MCF 10A (cell line): ENCODE measurements around the gene DUSP16. TPM values are rescaled to one million over a fixed set of nuclear protein-coding genes. Genes with fewer than 3 reads are reported as not detected.
"Not testable (repeated sequence)": the region's sequence is repeated elsewhere in the genome, so short reads cannot be mapped to it uniquely, and the experiment has no call there.

Source experiments
- BruUV-seq: library from RNA; stranded (reverse); fragments of 400-500 nt; replicated peaks from 2 replicates; lab custom pipeline; 2021; lab: Mats Ljungman, UMichigan
- CTCF ChIA-PET: fragments of 300-600 bp; sonication (Branson Sonifier 250); formaldehyde crosslinking; extraction: SDS; loops from one replicate; lab custom pipeline; 2021; ENCODE audit warnings: antibody characterized with exemption, inconsistent platforms; lab: Yijun Ruan, JAX
- POLR2A ChIA-PET: fragments of 300-600, 350-650 bp; sonication (Branson Sonifier 250); formaldehyde crosslinking; extraction: SDS; loops from one replicate; lab custom pipeline; 2020; ENCODE audit warnings: antibody characterized with exemption, inconsistent platforms; lab: Yijun Ruan, JAX
- DNase-seq: peaks from one replicate; pipeline ENCODE4 v3.0.0-alpha.2; 2018; ENCODE audit not compliant: unreplicated experiment
- H3K27ac Mint-ChIP-seq: one replicate; pipeline ENCODE4 v1.8.0; 2022; ENCODE audit warnings: mild to moderate bottlenecking, low read depth, mixed read lengths; ENCODE audit not compliant: unreplicated experiment
- H3K27me3 Mint-ChIP-seq: one replicate; pipeline ENCODE4 v1.8.0; 2022; ENCODE audit warnings: mixed read lengths; ENCODE audit not compliant: insufficient read depth, unreplicated experiment
- H3K36me3 Mint-ChIP-seq: one replicate; pipeline ENCODE4 v1.8.0; 2022; ENCODE audit warnings: mild to moderate bottlenecking, moderate library complexity, mixed read lengths; ENCODE audit not compliant: insufficient read depth, unreplicated experiment
- H3K4me1 Mint-ChIP-seq: one replicate; pipeline ENCODE4 v1.8.0; 2022; ENCODE audit warnings: mixed read lengths; ENCODE audit not compliant: insufficient read depth, unreplicated experiment
- H3K4me3 Mint-ChIP-seq: one replicate; pipeline ENCODE4 v1.8.0; 2022; ENCODE audit warnings: mild to moderate bottlenecking, moderate library complexity, mixed read lengths; ENCODE audit not compliant: unreplicated experiment
- H3K9me3 Mint-ChIP-seq: one replicate; pipeline ENCODE4 v1.8.0; 2022; ENCODE audit warnings: mixed read lengths; ENCODE audit not compliant: unreplicated experiment
- CTCF ChIP-seq: fragments of 200-600 bp; IDR thresholded peaks from one replicate; pipeline ENCODE4 v1.8.0; 2022; ENCODE audit warnings: antibody characterized with exemption, mild to moderate bottlenecking; ENCODE audit not compliant: unreplicated experiment
- intact Hi-C: fragments of 100-400 bp; cut with micrococcal nuclease; formaldehyde crosslinking; loops from 2 replicates; pipeline ENCODE4 v1.14.1; 2022
- total RNA-seq: library from RNA; stranded (reverse); gene quantifications from 2 replicates; pipeline ENCODE4 v1.2.3, GENCODE V29; 2022

The DUSP16 gene
- total RNA-seq, 1 experiment from 2014 or later, result 20.7 TPM

GRCh38 chr12:12582895-12583303 is 20.2 kb upstream of the DUSP16 start:
- H3K36me3 Mint-ChIP-seq, result no peaks in the 10 kb centered on the region
- H3K4me3 Mint-ChIP-seq, result no peak overlapping the region
- intact Hi-C loops, result no loop called here
- POLR2A ChIA-PET, result no interaction called here
- no peaks in the 10 kb centered on the region for H3K27me3 Mint-ChIP-seq
- TF ChIP-seq CTCF, result no peak
- H3K9me3 Mint-ChIP-seq, result no peaks in the 10 kb centered on the region
- peaks cover 22% of the 10 kb centered on the region for H3K4me1 Mint-ChIP-seq
- CTCF ChIA-PET, result no interaction called here
- BruUV-seq, result no TSS peak
- DNase-seq, result peak; percentile 78
- no peak overlapping the region for H3K27ac Mint-ChIP-seq

- Mint-ChIP-seq H3K9me3 (no peaks in the 10 kb centered on the region), H3K36me3 (no peaks in the 10 kb centered on the region), H3K4me3 (no peak overlapping the region), H3K4me1 (peaks cover 27% of the 10 kb centered on the region), H3K27ac (no peak overlapping the region), H3K27me3 (no peaks in the 10 kb centered on the region)
- BruUV-seq, result no TSS peak
- TF ChIP-seq CTCF, result no peak
- ChIA-PET CTCF (interaction anchor here (0.5 kb wide), 1 partner anchor 85 kb away, joined by 3 read pairs; no protein-coding TSS in a partner anchor), POLR2A (no interaction called here)
- no peak for DNase-seq
- intact Hi-C loops, result no loop called here
Measured at GRCh38 chr12:12582193-12582881, 19.7 kb upstream of the DUSP16 start.

- intact Hi-C loops, H3K4me3 Mint-ChIP-seq, H3K27ac Mint-ChIP-seq, H3K9me3 Mint-ChIP-seq, CTCF ChIA-PET, BruUV-seq, H3K27me3 Mint-ChIP-seq, DNase-seq, H3K36me3 Mint-ChIP-seq: not testable (repeated sequence)
- POLR2A ChIA-PET, result interaction anchor here (0.5 kb wide), 1 partner anchor 15 kb away, joined by 3 read pairs; no protein-coding TSS in a partner anchor
- peaks cover 27% of the 10 kb centered on the region for H3K4me1 Mint-ChIP-seq
Measured at GRCh38 chr12:12580716-12581115, 18.1 kb upstream of the DUSP16 start.

GRCh38 chr12:12577786-12578185 is 15.1 kb upstream of the DUSP16 start:
- no peaks in the 10 kb centered on the region for H3K36me3 Mint-ChIP-seq

More at GRCh38 chr12:12577786-12578185, 15.1 kb upstream of the DUSP16 start:
- CTCF ChIA-PET, result no interaction called here
- no peaks in the 10 kb centered on the region for H3K9me3 Mint-ChIP-seq
- peaks cover 11% of the 10 kb centered on the region for H3K4me1 Mint-ChIP-seq
- no peak overlapping the region for H3K27ac Mint-ChIP-seq
- no peaks in the 10 kb centered on the region for H3K27me3 Mint-ChIP-seq
- intact Hi-C loops, result no loop called here
- no TSS peak for BruUV-seq
- H3K4me3 Mint-ChIP-seq, result no peak overlapping the region
- DNase-seq, result peak; percentile 25
- POLR2A ChIA-PET, result no interaction called here
- no peak for TF ChIP-seq CTCF
